ENCODE data around the gene FCAMR. TPM values are rescaled to one million over a fixed set of nuclear protein-coding genes. Genes with fewer than 3 reads are reported as not detected.

FCAMR gene
- polyA plus RNA-seq, 4 donors, result 0.54 to 4.5 (median 0.91) TPM

- Histone ChIP-seq H3K27ac (ENCODE audit: low read depth in 1 of 3, low read length in 2 of 3) (peak overlapping the region in 2 of 3 donors; percentile 11 to 33), H3K4me1 (ENCODE audit: control insufficient read depth in 3 of 3, insufficient read depth in 2 of 3, low read depth in 1 of 3, low read length in 2 of 3) (peaks cover 3 to 53% (median 19%) of the 10 kb centered on the region in 3 donors), H3K36me3 (ENCODE audit: control insufficient read depth in 3 of 3, insufficient read depth in 2 of 3, low read depth in 1 of 3, low read length in 3 of 3) (peaks cover 0 to 26% (median 0%) of the 10 kb centered on the region in 3 donors), H3K9me3 (ENCODE audit: control insufficient read depth in 2 of 2, insufficient read depth in 1 of 2, low read depth in 1 of 2, low read length in 1 of 2) (no peaks in the 10 kb centered on the region), H3K4me3 (ENCODE audit: low read depth in 1 of 3, low read length in 3 of 3) (no peak overlapping the region), H3K27me3 (ENCODE audit: control insufficient read depth in 3 of 3, insufficient read depth in 3 of 3, low read length in 3 of 3) (no peaks in the 10 kb centered on the region)
- 41 to 69% (median 50%) methylated on average over 2 of the region's 2 CpGs for WGBS, 3 donors
- DNase-seq (peak in 1 of 2 donors; percentile 84), FAIRE-seq (no peak)
Observed at GRCh38 chr1:206958144-206958543, 12.1 kb downstream of the FCAMR start.

GRCh38 chr1:206957639-206958038, 12.6 kb downstream of the FCAMR start:
- no peak for DNase-seq
- Histone ChIP-seq H3K4me1 (ENCODE audit: control insufficient read depth in 3 of 3, insufficient read depth in 2 of 3, low read depth in 1 of 3, low read length in 2 of 3) (peaks cover 3 to 57% (median 21%) of the 10 kb centered on the region in 3 donors), H3K36me3 (ENCODE audit: control insufficient read depth in 3 of 3, insufficient read depth in 2 of 3, low read depth in 1 of 3, low read length in 3 of 3) (peaks cover 0 to 26% (median 0%) of the 10 kb centered on the region in 3 donors), H3K4me3 (ENCODE audit: low read depth in 1 of 3, low read length in 3 of 3) (no peak overlapping the region), H3K27me3 (ENCODE audit: control insufficient read depth in 3 of 3, insufficient read depth in 3 of 3, low read length in 3 of 3) (no peaks in the 10 kb centered on the region), H3K27ac (ENCODE audit: low read depth in 1 of 3, low read length in 2 of 3) (peak overlapping the region in 2 of 3 donors; percentile 11 to 33), H3K9me3 (ENCODE audit: control insufficient read depth in 2 of 2, insufficient read depth in 1 of 2, low read depth in 1 of 2, low read length in 1 of 2) (no peaks in the 10 kb centered on the region)
- FAIRE-seq, result no peak
- 59 to 81% (median 76%) methylated on average over 5 of the region's 5 CpGs for WGBS, 3 donors

- no peaks in the 10 kb centered on the region for H3K9me3 ChIP-seq (ENCODE audit: control insufficient read depth in 2 of 2, insufficient read depth in 1 of 2, low read depth in 1 of 2, low read length in 1 of 2)
- peaks cover 5 to 75% (median 24%) of the 10 kb centered on the region in 3 donors for H3K4me1 ChIP-seq (ENCODE audit: control insufficient read depth in 3 of 3, insufficient read depth in 2 of 3, low read depth in 1 of 3, low read length in 2 of 3)
- no peak overlapping the region for H3K4me3 ChIP-seq (ENCODE audit: low read depth in 1 of 3, low read length in 3 of 3)
- H3K27ac ChIP-seq (ENCODE audit: low read depth in 1 of 3, low read length in 2 of 3), result peak overlapping the region; percentile 15 to 87 (median 79)
- FAIRE-seq (no peak), DNase-seq (peak; percentile 81 to 97)
- WGBS, 3 donors, result 21 to 38% (median 27%) methylated on average over 11 of the region's 11 CpGs
- no peaks in the 10 kb centered on the region for H3K27me3 ChIP-seq (ENCODE audit: control insufficient read depth in 3 of 3, insufficient read depth in 3 of 3, low read length in 3 of 3)
- peaks cover 0 to 14% (median 0%) of the 10 kb centered on the region in 3 donors for H3K36me3 ChIP-seq (ENCODE audit: control insufficient read depth in 3 of 3, insufficient read depth in 2 of 3, low read depth in 1 of 3, low read length in 3 of 3)
Observed at GRCh38 chr1:206955476-206956451, 14.5 kb downstream of the FCAMR start.

DNA sequence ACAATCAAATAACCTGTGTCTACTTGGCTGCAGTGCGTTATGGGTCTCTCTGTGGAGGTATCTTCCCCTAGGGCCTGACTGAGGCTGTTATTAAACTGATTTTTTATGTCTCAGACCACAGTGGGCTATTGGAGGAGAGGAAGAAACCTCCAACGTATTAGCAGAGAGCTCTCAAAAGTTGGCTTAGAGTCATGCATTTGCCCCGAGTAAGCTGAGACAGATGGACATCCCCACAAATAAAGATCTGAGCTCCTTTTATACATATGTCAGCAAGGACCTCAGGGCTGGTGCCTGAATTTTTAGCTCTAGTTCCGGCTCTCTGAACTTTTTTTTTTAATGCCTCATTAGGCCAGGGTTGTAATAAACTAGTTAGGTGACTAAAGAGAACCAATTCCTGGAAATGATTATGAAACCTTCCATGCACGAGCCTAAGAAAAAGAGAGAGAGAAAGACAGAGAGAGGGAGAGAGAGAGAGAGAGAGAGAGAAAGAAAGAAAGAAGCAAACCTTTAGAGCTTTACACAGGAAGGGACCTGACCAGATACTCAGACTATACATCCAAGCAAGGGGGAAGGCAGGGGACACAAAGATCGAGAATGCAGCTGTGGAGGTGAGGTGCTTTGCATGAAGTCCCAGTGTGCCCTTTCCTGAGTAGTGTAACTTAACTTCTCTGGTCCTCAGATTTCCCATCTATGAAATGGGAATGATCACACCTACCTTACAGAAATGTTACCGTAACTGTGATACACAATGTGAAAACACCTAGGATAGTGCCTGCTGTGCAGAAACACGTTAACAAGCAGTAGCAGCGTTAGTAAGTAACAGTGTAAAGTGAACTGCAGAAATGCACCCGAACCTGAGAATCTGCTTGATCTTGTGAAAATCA, 15.6 kb downstream of the FCAMR start:
- Histone ChIP-seq H3K36me3 (ENCODE audit: control insufficient read depth in 3 of 3, insufficient read depth in 2 of 3, low read depth in 1 of 3, low read length in 3 of 3) (peaks cover 0 to 4% (median 0%) of the 10 kb centered on the region in 3 donors), H3K4me1 (ENCODE audit: control insufficient read depth in 3 of 3, insufficient read depth in 2 of 3, low read depth in 1 of 3, low read length in 2 of 3) (peaks cover 5 to 83% (median 24%) of the 10 kb centered on the region in 3 donors), H3K4me3 (ENCODE audit: low read depth in 1 of 3, low read length in 3 of 3) (no peak overlapping the region), H3K9me3 (ENCODE audit: control insufficient read depth in 2 of 2, insufficient read depth in 1 of 2, low read depth in 1 of 2, low read length in 1 of 2) (peaks cover 0 to 8% of the 10 kb centered on the region in 2 donors), H3K27me3 (ENCODE audit: control insufficient read depth in 3 of 3, insufficient read depth in 3 of 3, low read length in 3 of 3) (no peaks in the 10 kb centered on the region), H3K27ac (ENCODE audit: low read depth in 1 of 3, low read length in 2 of 3) (peak overlapping the region; percentile 22 to 87 (median 79))
- peak; percentile 59 to 60 for DNase-seq
- FAIRE-seq, result no peak
- 13 to 54% (median 42%) methylated on average over 10 of the region's 10 CpGs for WGBS, 3 donors

DNA sequence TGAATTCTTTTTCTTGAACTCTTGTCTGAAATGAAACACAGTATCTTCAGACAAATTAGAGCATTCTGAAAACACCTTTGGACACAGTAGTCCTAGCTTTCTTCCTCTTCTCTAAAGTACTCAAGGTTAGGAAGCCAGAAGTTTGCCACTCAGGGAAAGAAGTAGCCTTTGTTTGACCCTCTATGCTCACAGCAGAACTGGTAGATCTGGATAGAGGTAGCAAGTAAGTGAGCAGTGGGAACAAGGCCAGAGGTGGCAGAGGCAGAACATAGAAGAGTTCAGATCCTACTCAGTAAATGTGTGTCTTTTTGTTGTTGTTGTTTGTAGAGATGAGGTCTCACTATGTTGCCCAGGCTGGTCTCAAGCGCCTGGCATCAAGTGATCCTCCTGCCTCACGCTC, 16.6 kb downstream of the FCAMR start:
- Histone ChIP-seq H3K4me3 (ENCODE audit: low read depth in 1 of 3, low read length in 3 of 3) (no peak overlapping the region), H3K36me3 (ENCODE audit: control insufficient read depth in 3 of 3, insufficient read depth in 2 of 3, low read depth in 1 of 3, low read length in 3 of 3) (peaks cover 0 to 3% (median 0%) of the 10 kb centered on the region in 3 donors), H3K27ac (ENCODE audit: low read depth in 1 of 3, low read length in 2 of 3) (peak overlapping the region; percentile 58 to 87 (median 79)), H3K9me3 (ENCODE audit: control insufficient read depth in 2 of 2, insufficient read depth in 1 of 2, low read depth in 1 of 2, low read length in 1 of 2) (peaks cover 0 to 12% of the 10 kb centered on the region in 2 donors), H3K27me3 (ENCODE audit: control insufficient read depth in 3 of 3, insufficient read depth in 3 of 3, low read length in 3 of 3) (no peaks in the 10 kb centered on the region), H3K4me1 (ENCODE audit: control insufficient read depth in 3 of 3, insufficient read depth in 2 of 3, low read depth in 1 of 3, low read length in 2 of 3) (peaks cover 5 to 88% (median 26%) of the 10 kb centered on the region in 3 donors)
- peak in 1 of 2 donors; percentile 18 for DNase-seq
- WGBS, 3 donors, result 68 to 87% (median 75%) methylated on average over 2 of the region's 2 CpGs
- no peak for FAIRE-seq

GRCh38 chr1:206953126-206953525, 17.1 kb downstream of the FCAMR start:
- DNase-seq (peak in 1 of 2 donors; percentile 70), FAIRE-seq (no peak)
- WGBS, 3 donors, result 8 to 64% (median 43%) methylated on average over 3 of the region's 3 CpGs
- Histone ChIP-seq H3K27ac (ENCODE audit: low read depth in 1 of 3, low read length in 2 of 3) (peak overlapping the region; percentile 58 to 87 (median 79)), H3K4me3 (ENCODE audit: low read depth in 1 of 3, low read length in 3 of 3) (no peak overlapping the region), H3K4me1 (ENCODE audit: control insufficient read depth in 3 of 3, insufficient read depth in 2 of 3, low read depth in 1 of 3, low read length in 2 of 3) (peaks cover 5 to 91% (median 23%) of the 10 kb centered on the region in 3 donors), H3K9me3 (ENCODE audit: control insufficient read depth in 2 of 2, insufficient read depth in 1 of 2, low read depth in 1 of 2, low read length in 1 of 2) (peaks cover 0 to 12% of the 10 kb centered on the region in 2 donors), H3K36me3 (ENCODE audit: control insufficient read depth in 3 of 3, insufficient read depth in 2 of 3, low read depth in 1 of 3, low read length in 3 of 3) (peaks cover 0 to 4% (median 0%) of the 10 kb centered on the region in 3 donors), H3K27me3 (ENCODE audit: control insufficient read depth in 3 of 3, insufficient read depth in 3 of 3, low read length in 3 of 3) (no peaks in the 10 kb centered on the region)

GRCh38 chr1:206952171-206952570, 18.1 kb downstream of the FCAMR start:
- Histone ChIP-seq H3K4me3 (ENCODE audit: low read depth in 1 of 3, low read length in 3 of 3) (no peak overlapping the region), H3K27me3 (ENCODE audit: control insufficient read depth in 3 of 3, insufficient read depth in 3 of 3, low read length in 3 of 3) (no peaks in the 10 kb centered on the region), H3K36me3 (ENCODE audit: control insufficient read depth in 3 of 3, insufficient read depth in 2 of 3, low read depth in 1 of 3, low read length in 3 of 3) (peaks cover 0 to 7% (median 0%) of the 10 kb centered on the region in 3 donors), H3K27ac (ENCODE audit: low read depth in 1 of 3, low read length in 2 of 3) (peak overlapping the region; percentile 69 to 79 (median 74)), H3K9me3 (ENCODE audit: control insufficient read depth in 2 of 2, insufficient read depth in 1 of 2, low read depth in 1 of 2, low read length in 1 of 2) (peaks cover 0 to 12% of the 10 kb centered on the region in 2 donors), H3K4me1 (ENCODE audit: control insufficient read depth in 3 of 3, insufficient read depth in 2 of 3, low read depth in 1 of 3, low read length in 2 of 3) (peaks cover 5 to 83% (median 18%) of the 10 kb centered on the region in 3 donors)
- no peak for FAIRE-seq
- 20 to 39% (median 27%) methylated on average over 4 of the region's 4 CpGs for WGBS, 3 donors
- peak; percentile 72 to 77 for DNase-seq

Measured in small intestine (tissue), 7 donors.